Upper lobe of left lung (tissue), 4 donors: ENCODE data around the gene CYBA.

ENCODE experiments used
- CTCF ChIP-seq, 6 experiments: fragments of 450-650 bp in 4 of 6; fragments of 200-600 bp in 2 of 6; sonication (generic) in 2 of 6; IDR thresholded peaks; one replicate each; pipeline ENCODE4 v1.5.1; 2016 to 2019; ENCODE audit warnings: antibody characterized with exemption in 6 of 6
- POLR2A ChIP-seq, 4 donors: fragments of 450-650 bp; IDR thresholded peaks; one replicate each; pipeline ENCODE4 v1.5.1; 2016 to 2017; ENCODE audit warnings: antibody characterized with exemption in 4 of 4, mild to moderate bottlenecking in 2 of 4
- POLR2AphosphoS5 ChIP-seq, 2 donors: sonication (generic); formaldehyde crosslinking; IDR thresholded peaks; one replicate each; pipeline ENCODE4 v1.5.1; 2017; ENCODE audit warnings: antibody characterized with exemption in 2 of 2

- TF ChIP-seq CTCF (IDR thresholded peaks at IDR 0.05) = no peak
- TF ChIP-seq POLR2AphosphoS5 (IDR thresholded peaks at IDR 0.05) = no peak
- no peak for TF ChIP-seq POLR2A (IDR thresholded peaks at IDR 0.05)
Observed at GRCh38 chr16:88676502-88677242, 25.8 kb upstream of the CYBA start.
